PC-9 (cell line): ENCODE data around the gene TSPYL2. TPM values are rescaled to one million over a fixed set of nuclear protein-coding genes. Genes with fewer than 3 reads are reported as not detected.
A peak's percentile ranks its signal among the peaks of the same experiment; 100 is the strongest.

Source experiments
- BruUV-seq: library from RNA; stranded (reverse); fragments of 400-500 nt; replicated peaks from 2 replicates; lab custom pipeline; 2021; lab: Mats Ljungman, UMichigan
- CTCF ChIA-PET: fragments of 300-600 bp; sonication (Branson Sonifier 250); formaldehyde crosslinking; loops from one replicate; lab custom pipeline; 2022; ENCODE audit warnings: antibody characterized with exemption; lab: Charles Lee
- POLR2A ChIA-PET: fragments of 300-600 bp; sonication (Branson Sonifier 250); formaldehyde crosslinking; loops from one replicate; lab custom pipeline; 2022; ENCODE audit warnings: antibody characterized with exemption; ENCODE audit not compliant: unreplicated experiment; lab: Charles Lee
- DNase-seq, 2 experiments: peaks; one replicate each; pipeline versions ENCODE4 v3.0.0 to v3.0.0-alpha.2; 2015 to 2022; ENCODE audit warnings: mixed read lengths in 1 of 2
- H2AFZ ChIP-seq: fragments of 200-600 bp; sonication (generic); 2 replicates; pipeline ENCODE4 v1.8.1; 2017; ENCODE audit warnings: antibody characterized with exemption
- H3F3A ChIP-seq: fragments of 200-600 bp; sonication (generic); 2 replicates; pipeline ENCODE4 v1.8.1; 2017; ENCODE audit warnings: antibody characterized with exemption, mild to moderate bottlenecking, low read depth; ENCODE audit not compliant: insufficient read depth
- H3K27ac ChIP-seq: fragments of 200-600 bp; sonication (generic); 2 replicates; pipeline ENCODE4 v1.6.1; 2016; ENCODE audit warnings: mixed run types
- H3K27me3 ChIP-seq: fragments of 200-600 bp; sonication (generic); 2 replicates; pipeline ENCODE4 v1.6.1; 2016; ENCODE audit warnings: low read depth, mixed run types; ENCODE audit not compliant: insufficient read depth
- H3K36me3 ChIP-seq: fragments of 200-600 bp; sonication (generic); 2 replicates; pipeline ENCODE4 v1.6.1; 2016; ENCODE audit warnings: low read depth, mixed run types
- H3K4me1 ChIP-seq: fragments of 200-600 bp; sonication (generic); replicated peaks from 2 replicates; pipeline ENCODE4 v1.6.1; 2016; ENCODE audit warnings: mixed run types; ENCODE audit not compliant: insufficient read depth
- H3K4me2 ChIP-seq: fragments of 200-600 bp; sonication (generic); 2 replicates; pipeline ENCODE4 v1.6.1; 2017; ENCODE audit warnings: mixed run types
- H3K4me3 ChIP-seq: fragments of 200-600 bp; sonication (generic); 2 replicates; pipeline ENCODE4 v1.6.1; 2016; ENCODE audit warnings: mixed run types
- H3K79me2 ChIP-seq: fragments of 200-600 bp; sonication (generic); 2 replicates; pipeline ENCODE4 v1.6.1; 2017; ENCODE audit warnings: low read depth, mixed run types
- H3K9me2 ChIP-seq: fragments of 200-600 bp; sonication (generic); 2 replicates; pipeline ENCODE4 v1.8.1; 2017; ENCODE audit warnings: mild to moderate bottlenecking; ENCODE audit not compliant: insufficient read depth
- H3K9me3 ChIP-seq: fragments of 200-600 bp; sonication (generic); 2 replicates; pipeline ENCODE4 v1.8.1; 2016; ENCODE audit warnings: low read depth; ENCODE audit not compliant: insufficient read depth
- H4K20me1 ChIP-seq: fragments of 200-600 bp; sonication (generic); 2 replicates; pipeline ENCODE4 v1.8.1; 2017; ENCODE audit not compliant: insufficient read depth
- EZH2 ChIP-seq: fragments of 200-600 bp; sonication (generic); IDR thresholded peaks from 2 replicates; pipeline ENCODE4 v1.8.0; 2017; ENCODE audit warnings: antibody characterized with exemption, low read depth
- intact Hi-C: fragments of 100-400 bp; cut with micrococcal nuclease; formaldehyde crosslinking; loops from one replicate; pipeline ENCODE4 v1.10.0; 2022; ENCODE audit not compliant: unreplicated experiment
- total RNA-seq: library from RNA; stranded (reverse); gene quantifications from 2 replicates; pipeline ENCODE4 v1.2.3, GENCODE V29; 2021
- TF ChIP-seq, protein P1 (sequence below): fragments of 200-600 bp; sonication (generic); conservative IDR thresholded peaks from 2 replicates; pipeline ENCODE4 v1.6.1; 2017; ENCODE audit warnings: mixed run types, antibody characterized with exemption, mild to moderate bottlenecking, moderate library complexity

Gene TSPYL2
- total RNA-seq, 1 experiment from 2014 or later = 26.0 TPM

DNA sequence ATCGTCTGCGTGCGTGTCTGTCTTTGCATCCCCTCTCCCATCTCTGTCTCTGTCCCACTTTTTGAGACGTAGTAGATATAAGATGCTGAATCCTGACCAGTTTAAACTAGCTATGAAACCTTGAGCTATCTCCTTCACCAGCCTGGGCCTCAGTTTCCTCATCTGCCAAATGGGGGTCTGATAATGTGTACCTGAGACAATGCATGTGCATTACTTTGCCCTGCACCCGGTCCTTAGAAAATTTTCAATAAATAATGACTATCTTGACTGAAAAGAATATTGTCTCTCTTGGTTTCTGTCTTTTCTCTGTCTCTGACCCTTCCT, 12.4 kb downstream of the TSPYL2 start:
- Histone ChIP-seq H3K4me1 (no peaks in the 10 kb centered on the region), H3K4me2 (peak overlapping the region; percentile 68), H3K36me3 (no peaks in the 10 kb centered on the region), H3F3A (0 out of 2 replicates have a peak, but pooled peaks cover 4% of the 10 kb centered on the region), H2AFZ (peak overlapping the region; percentile 69), H3K9me2 (no peaks in the 10 kb centered on the region), H3K27ac (0 out of 2 replicates have a peak overlapping the region, but pooled peaks have one; percentile 23), H3K27me3 (no peaks in the 10 kb centered on the region), H3K4me3 (peak overlapping the region; percentile 54; the same call in 1 of the 2 replicates), H3K79me2 (no peaks in the 10 kb centered on the region), H3K9me3 (no peaks in the 10 kb centered on the region), H4K20me1 (no peaks in the 10 kb centered on the region)
- no peak for TF ChIP-seq EZH2
- TF ChIP-seq, protein P1, sequence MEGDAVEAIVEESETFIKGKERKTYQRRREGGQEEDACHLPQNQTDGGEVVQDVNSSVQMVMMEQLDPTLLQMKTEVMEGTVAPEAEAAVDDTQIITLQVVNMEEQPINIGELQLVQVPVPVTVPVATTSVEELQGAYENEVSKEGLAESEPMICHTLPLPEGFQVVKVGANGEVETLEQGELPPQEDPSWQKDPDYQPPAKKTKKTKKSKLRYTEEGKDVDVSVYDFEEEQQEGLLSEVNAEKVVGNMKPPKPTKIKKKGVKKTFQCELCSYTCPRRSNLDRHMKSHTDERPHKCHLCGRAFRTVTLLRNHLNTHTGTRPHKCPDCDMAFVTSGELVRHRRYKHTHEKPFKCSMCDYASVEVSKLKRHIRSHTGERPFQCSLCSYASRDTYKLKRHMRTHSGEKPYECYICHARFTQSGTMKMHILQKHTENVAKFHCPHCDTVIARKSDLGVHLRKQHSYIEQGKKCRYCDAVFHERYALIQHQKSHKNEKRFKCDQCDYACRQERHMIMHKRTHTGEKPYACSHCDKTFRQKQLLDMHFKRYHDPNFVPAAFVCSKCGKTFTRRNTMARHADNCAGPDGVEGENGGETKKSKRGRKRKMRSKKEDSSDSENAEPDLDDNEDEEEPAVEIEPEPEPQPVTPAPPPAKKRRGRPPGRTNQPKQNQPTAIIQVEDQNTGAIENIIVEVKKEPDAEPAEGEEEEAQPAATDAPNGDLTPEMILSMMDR = no peak
- intact Hi-C loops = loop anchor here (5.0 kb wide), 1 partner anchor 188 kb away; the partner anchor contains the start of gene IQSEC2
- no TSS peak for BruUV-seq
- no peak for DNase-seq
- ChIA-PET CTCF (no interaction called here), POLR2A (interaction anchor here (0.5 kb wide), 1 partner anchor 150 kb away, joined by 9 read pairs; no protein-coding TSS in a partner anchor)

- Histone ChIP-seq H3K4me3 (no peak overlapping the region), H3F3A (0 out of 2 replicates have a peak, but pooled peaks cover 4% of the 10 kb centered on the region), H3K79me2 (no peaks in the 10 kb centered on the region), H4K20me1 (no peaks in the 10 kb centered on the region), H3K4me1 (no peaks in the 10 kb centered on the region), H3K9me3 (no peaks in the 10 kb centered on the region), H3K27ac (no peak overlapping the region), H3K27me3 (no peaks in the 10 kb centered on the region), H3K36me3 (no peaks in the 10 kb centered on the region), H2AFZ (no peak overlapping the region), H3K4me2 (no peak overlapping the region), H3K9me2 (no peaks in the 10 kb centered on the region)
- no TSS peak for BruUV-seq
- DNase-seq = no peak
- CTCF ChIA-PET = no interaction called here
- intact Hi-C loops = no loop called here
- POLR2A ChIA-PET = no interaction called here
- no peak for TF ChIP-seq EZH2
- TF ChIP-seq, protein P1 = no peak
Observed at GRCh38 chrX:53095796-53096195, 13.6 kb downstream of the TSPYL2 start.

- no peaks in the 10 kb centered on the region for H3K36me3 ChIP-seq
- H4K20me1 ChIP-seq = no peaks in the 10 kb centered on the region
- H3K27me3 ChIP-seq = no peaks in the 10 kb centered on the region
- H3K9me2 ChIP-seq = no peaks in the 10 kb centered on the region
- H3F3A ChIP-seq = no peaks in the 10 kb centered on the region
- TF ChIP-seq, protein P1 = no peak
- no peak for TF ChIP-seq EZH2
- no TSS peak for BruUV-seq
- intact Hi-C loops = no loop called here
- H3K4me2 ChIP-seq = no peak overlapping the region
- POLR2A ChIA-PET = no interaction called here
- no peak overlapping the region for H3K27ac ChIP-seq
- DNase-seq = no peak
- no peaks in the 10 kb centered on the region for H3K9me3 ChIP-seq
- CTCF ChIA-PET = no interaction called here
- no peaks in the 10 kb centered on the region for H3K79me2 ChIP-seq
- H2AFZ ChIP-seq = no peak overlapping the region
- no peak overlapping the region for H3K4me3 ChIP-seq
- no peaks in the 10 kb centered on the region for H3K4me1 ChIP-seq
Observed at GRCh38 chrX:53114864-53115549, 32.8 kb downstream of the TSPYL2 start.
